ENCODE data around the gene PRDM16. TPM values are rescaled to one million over a fixed set of nuclear protein-coding genes. Genes with fewer than 3 reads are reported as not detected.

The PRDM16 gene
- total RNA-seq, 1 donor from 2014 or later, result 21.4 TPM

DNA sequence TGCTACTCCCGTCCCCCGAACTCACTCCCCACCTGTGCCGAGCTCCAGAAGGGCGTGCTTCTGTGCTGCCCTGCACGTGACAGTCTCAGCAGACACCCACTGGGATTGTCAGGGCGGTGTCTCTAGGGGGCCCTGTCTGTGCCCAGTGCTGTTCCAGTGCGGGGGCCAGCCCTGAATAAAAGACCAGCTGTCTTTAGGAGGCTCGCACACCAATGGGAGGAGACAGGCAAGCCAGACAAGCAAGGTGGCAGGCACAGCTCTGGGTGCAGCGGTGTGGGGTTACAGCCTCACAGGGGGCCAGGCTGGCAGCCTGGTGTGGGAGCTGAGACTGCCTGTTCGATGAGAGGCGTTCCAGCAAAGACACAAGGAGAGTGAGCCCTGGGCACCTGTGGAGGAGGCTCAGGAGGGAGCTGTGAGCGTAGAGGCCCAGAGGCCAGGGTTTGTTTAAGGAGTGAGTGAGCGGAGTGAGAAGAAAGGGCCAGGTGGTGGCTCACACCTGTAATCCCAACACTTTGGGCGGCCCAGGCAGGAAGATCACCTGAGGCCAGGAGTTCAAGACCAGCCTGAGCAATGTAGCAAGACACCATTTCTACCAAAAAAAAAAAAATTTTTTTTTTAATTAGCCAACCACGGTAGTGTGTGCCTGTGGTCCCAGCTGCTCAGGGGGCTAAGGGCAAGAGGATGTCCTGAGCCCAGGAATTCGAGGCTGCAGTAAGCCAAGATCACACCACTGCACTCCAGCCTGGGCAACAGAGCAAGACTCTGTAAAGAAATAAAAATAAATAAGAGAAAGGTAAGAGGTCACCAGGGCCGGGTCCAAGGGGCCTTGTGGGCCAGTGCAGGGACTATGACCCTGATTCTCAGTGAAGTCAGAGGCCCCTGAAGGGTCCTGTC, 337.2 kb downstream of the PRDM16 start:
- Mint-ChIP-seq H3K27ac (ENCODE audit: unreplicated experiment) (no peak overlapping the region), H3K4me1 (ENCODE audit: unreplicated experiment) (peaks cover 3% of the 10 kb centered on the region), H3K4me3 (ENCODE audit: unreplicated experiment) (no peak overlapping the region), H3K36me3 (ENCODE audit: low read depth, unreplicated experiment) (peaks cover 3% of the 10 kb centered on the region), H3K27me3 (ENCODE audit: unreplicated experiment) (peaks cover 6% of the 10 kb centered on the region), H3K9me3 (ENCODE audit: unreplicated experiment) (no peaks in the 10 kb centered on the region)
- no peak for DNase-seq (ENCODE audit: low spot score)
- no peak for TF ChIP-seq CTCF (IDR thresholded peaks at IDR 0.05; ENCODE audit: unreplicated experiment)

GRCh38 chr1:3407021-3407420, 338.0 kb downstream of the PRDM16 start:
- DNase-seq (ENCODE audit: low spot score), result no peak
- Mint-ChIP-seq H3K4me3 (ENCODE audit: unreplicated experiment) (no peak overlapping the region), H3K27ac (ENCODE audit: unreplicated experiment) (no peak overlapping the region), H3K36me3 (ENCODE audit: low read depth, unreplicated experiment) (peaks cover 3% of the 10 kb centered on the region), H3K27me3 (ENCODE audit: unreplicated experiment) (peaks cover 4% of the 10 kb centered on the region), H3K9me3 (ENCODE audit: unreplicated experiment) (no peaks in the 10 kb centered on the region), H3K4me1 (ENCODE audit: unreplicated experiment) (peaks cover 3% of the 10 kb centered on the region)
- no peak for TF ChIP-seq CTCF (IDR thresholded peaks at IDR 0.05; ENCODE audit: unreplicated experiment)

GRCh38 chr1:3408751-3409266, 339.8 kb downstream of the PRDM16 start:
- no peaks in the 10 kb centered on the region for H3K9me3 Mint-ChIP-seq (ENCODE audit: unreplicated experiment)
- H3K27me3 Mint-ChIP-seq (ENCODE audit: unreplicated experiment), result peaks cover 6% of the 10 kb centered on the region
- no peak overlapping the region for H3K4me3 Mint-ChIP-seq (ENCODE audit: unreplicated experiment)
- H3K27ac Mint-ChIP-seq (ENCODE audit: unreplicated experiment), result no peak overlapping the region
- TF ChIP-seq CTCF (IDR thresholded peaks at IDR 0.05; ENCODE audit: unreplicated experiment), result no peak
- peaks cover under 1% of the 10 kb centered on the region for H3K4me1 Mint-ChIP-seq (ENCODE audit: unreplicated experiment)
- H3K36me3 Mint-ChIP-seq (ENCODE audit: low read depth, unreplicated experiment), result peaks cover 3% of the 10 kb centered on the region
- DNase-seq (ENCODE audit: low spot score), result no peak

DNA sequence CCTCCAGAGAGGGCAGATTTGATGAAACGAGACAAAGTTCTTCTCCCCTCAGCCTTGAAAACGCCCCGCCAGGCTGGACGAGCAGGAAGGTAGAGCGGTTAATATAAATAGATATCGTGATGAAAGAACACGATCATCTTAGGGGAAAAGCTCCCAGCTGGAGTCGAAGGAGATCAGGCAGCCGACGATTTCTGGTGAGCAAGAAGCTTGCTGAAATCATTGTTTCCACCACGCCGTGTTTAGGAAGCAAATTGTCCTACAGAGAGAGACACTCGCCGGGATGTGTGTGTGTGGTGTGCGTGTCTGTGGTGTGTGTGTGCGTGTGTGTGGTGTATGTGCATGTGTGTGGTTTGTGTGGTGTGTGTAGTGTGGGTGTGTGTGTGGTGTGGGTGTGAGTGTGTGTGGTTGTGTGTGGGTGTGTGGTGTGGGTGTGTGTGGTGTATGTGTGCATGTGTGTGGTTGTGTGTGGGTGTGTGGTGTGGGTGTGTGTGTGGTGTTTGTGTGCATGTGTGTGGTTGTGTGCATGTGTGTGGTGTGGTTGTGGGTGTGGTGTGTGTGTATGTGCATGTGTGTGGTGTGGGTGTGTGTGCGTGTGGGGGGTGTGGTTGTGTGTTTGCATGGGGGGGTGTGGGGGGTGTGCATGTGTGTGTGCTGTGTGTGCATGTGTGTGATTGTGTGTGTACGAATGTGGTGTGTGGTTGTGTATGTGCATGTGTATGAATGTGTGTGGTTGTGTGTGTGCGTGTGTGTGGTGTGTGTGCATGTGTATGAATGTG, 340.6 kb downstream of the PRDM16 start:
- Mint-ChIP-seq H3K36me3 (ENCODE audit: low read depth, unreplicated experiment) (peaks cover 3% of the 10 kb centered on the region), H3K4me1 (ENCODE audit: unreplicated experiment) (no peaks in the 10 kb centered on the region), H3K27me3 (ENCODE audit: unreplicated experiment) (peaks cover 8% of the 10 kb centered on the region), H3K27ac (ENCODE audit: unreplicated experiment) (no peak overlapping the region), H3K9me3 (ENCODE audit: unreplicated experiment) (no peaks in the 10 kb centered on the region), H3K4me3 (ENCODE audit: unreplicated experiment) (no peak overlapping the region)
- no peak for TF ChIP-seq CTCF (IDR thresholded peaks at IDR 0.05; ENCODE audit: unreplicated experiment)
- DNase-seq (ENCODE audit: low spot score), result no peak
